Measurements from ENCODE around the gene GATB. TPM values are rescaled to one million over a fixed set of nuclear protein-coding genes. Genes with fewer than 3 reads are reported as not detected.

Gene GATB
- polyA plus RNA-seq, 1 donor (not counting 4 experiments of a cell fraction or from before 2014, with no cell fraction given): 31.0 TPM

DNA sequence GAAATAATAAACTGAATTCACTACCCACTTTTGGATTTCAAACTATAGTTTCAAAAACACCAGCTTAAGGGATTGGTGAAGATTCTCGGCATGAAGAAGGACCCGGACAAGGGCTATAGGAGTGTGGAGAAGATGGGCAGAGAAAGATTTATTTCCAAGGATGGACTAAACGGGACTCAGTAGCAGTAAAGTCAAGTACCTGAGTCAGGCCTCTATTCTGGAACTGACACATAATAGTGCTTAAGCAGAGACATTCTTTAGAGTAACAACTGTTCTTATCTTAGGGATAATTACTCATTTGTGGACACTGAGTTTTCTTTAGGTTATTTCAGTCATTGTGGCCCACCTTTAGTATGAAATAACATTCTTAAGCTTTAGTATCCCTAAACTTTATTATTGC lies 134.6 kb downstream of the GATB start:
- Histone ChIP-seq H2AFZ (ENCODE audit: control insufficient read depth, low read length) (no peak overlapping the region), H3K36me3 (ENCODE audit: control insufficient read depth in 2 of 2, extremely low read depth in 1 of 2, insufficient read depth in 2 of 2, low read length in 2 of 2) (peaks cover 0 to 5% of the 10 kb centered on the region in 2 experiments), H3K9me1 (ENCODE audit: control insufficient read depth, extremely low read depth, insufficient read depth, low read length) (no peaks in the 10 kb centered on the region), H3K4me3 (ENCODE audit: control insufficient read depth in 2 of 3, extremely low read depth in 1 of 3, insufficient read depth in 2 of 3, low read depth in 1 of 3, low read length in 3 of 3) (no peak overlapping the region), H3K4me1 (ENCODE audit: control insufficient read depth, extremely low read depth, insufficient read depth, low read length) (peaks cover 8% of the 10 kb centered on the region), H3K27ac (ENCODE audit: control insufficient read depth, insufficient read depth, low read length) (no peak overlapping the region), H3K79me2 (ENCODE audit: control insufficient read depth, insufficient read depth, low read length) (no peaks in the 10 kb centered on the region), H3K4me2 (ENCODE audit: control insufficient read depth, extremely low read depth, insufficient read depth, low read depth, low read length) (no peak overlapping the region), H4K20me1 (ENCODE audit: control insufficient read depth, extremely low read depth, insufficient read depth, low read length) (no peaks in the 10 kb centered on the region), H3K9ac (ENCODE audit: control insufficient read depth, extremely low read depth, insufficient read depth, low read length) (no peak overlapping the region), H3K27me3 (ENCODE audit: control insufficient read depth, extremely low read depth, insufficient read depth, low read length) (no peaks in the 10 kb centered on the region), H3K9me3 (ENCODE audit: control insufficient read depth, low read depth, low read length) (no peaks in the 10 kb centered on the region)
- dilution Hi-C loops (cut with MboI; ENCODE audit: extremely low pct_ligation_motif_present, low sequenced_read_pairs): no loop called here
- no peak for FAIRE-seq
- TF ChIP-seq, protein P1, sequence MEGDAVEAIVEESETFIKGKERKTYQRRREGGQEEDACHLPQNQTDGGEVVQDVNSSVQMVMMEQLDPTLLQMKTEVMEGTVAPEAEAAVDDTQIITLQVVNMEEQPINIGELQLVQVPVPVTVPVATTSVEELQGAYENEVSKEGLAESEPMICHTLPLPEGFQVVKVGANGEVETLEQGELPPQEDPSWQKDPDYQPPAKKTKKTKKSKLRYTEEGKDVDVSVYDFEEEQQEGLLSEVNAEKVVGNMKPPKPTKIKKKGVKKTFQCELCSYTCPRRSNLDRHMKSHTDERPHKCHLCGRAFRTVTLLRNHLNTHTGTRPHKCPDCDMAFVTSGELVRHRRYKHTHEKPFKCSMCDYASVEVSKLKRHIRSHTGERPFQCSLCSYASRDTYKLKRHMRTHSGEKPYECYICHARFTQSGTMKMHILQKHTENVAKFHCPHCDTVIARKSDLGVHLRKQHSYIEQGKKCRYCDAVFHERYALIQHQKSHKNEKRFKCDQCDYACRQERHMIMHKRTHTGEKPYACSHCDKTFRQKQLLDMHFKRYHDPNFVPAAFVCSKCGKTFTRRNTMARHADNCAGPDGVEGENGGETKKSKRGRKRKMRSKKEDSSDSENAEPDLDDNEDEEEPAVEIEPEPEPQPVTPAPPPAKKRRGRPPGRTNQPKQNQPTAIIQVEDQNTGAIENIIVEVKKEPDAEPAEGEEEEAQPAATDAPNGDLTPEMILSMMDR (optimal IDR thresholded peaks at IDR 0.05 in 1 of 3, IDR thresholded peaks at IDR 0.05 in 1 of 3, conservative IDR thresholded peaks at IDR 0.05 in 1 of 3; ENCODE audit: extremely low read depth in 1 of 3, insufficient read depth in 2 of 3, low read length in 3 of 3): no peak
- TF ChIP-seq EZH2 (IDR thresholded peaks at IDR 0.05; ENCODE audit: low read length): no peak
- DNase-seq (ENCODE audit: low read depth, low spot score): no peak

DNA sequence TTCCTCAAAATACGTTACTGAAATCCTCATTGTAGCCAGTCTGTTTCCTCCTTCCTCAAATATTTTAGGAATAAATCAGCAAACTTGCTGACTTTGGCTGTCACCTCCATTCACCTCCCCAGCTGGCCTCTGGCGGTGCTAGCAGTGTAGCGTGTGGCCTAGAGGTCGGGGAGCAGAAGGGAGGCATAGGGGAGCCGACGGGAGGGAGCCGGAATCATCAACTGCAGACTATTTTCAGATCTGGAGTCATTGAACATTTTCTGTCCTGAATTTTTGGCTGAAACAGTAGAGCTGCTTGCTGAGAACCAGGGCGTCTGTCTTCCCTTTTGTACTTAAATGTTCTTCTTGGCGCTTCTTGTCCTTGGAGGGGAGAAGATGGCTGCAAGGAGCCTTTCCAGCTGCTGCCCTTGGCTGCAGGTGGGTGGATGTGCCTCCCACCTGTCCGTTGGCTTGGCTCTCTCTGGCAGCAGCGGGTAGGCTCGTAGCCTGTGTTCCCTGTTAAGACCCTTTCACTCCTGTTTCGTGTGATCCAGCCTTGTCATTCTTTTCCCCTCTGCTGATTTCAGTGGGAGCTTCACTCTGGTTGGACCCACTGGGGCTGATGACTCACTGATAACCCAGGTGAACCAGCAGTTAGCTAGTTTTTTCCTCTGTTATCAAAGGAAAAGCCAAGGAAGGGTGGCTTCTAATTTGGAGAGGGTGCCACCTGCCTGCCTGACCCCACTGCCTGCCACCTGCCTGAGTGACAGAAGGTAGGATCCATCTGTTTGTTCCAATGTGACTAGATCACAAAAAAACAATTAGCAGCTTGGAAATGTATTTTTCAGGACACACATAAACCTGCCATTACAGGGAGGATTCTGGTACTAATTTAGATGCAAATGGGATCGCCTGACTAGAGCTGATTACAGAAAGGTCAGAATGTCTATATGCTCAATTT lies 135.9 kb downstream of the GATB start:
- H3K9me3 ChIP-seq (ENCODE audit: control insufficient read depth, low read depth, low read length): no peaks in the 10 kb centered on the region
- FAIRE-seq: no peak
- no peaks in the 10 kb centered on the region for H4K20me1 ChIP-seq (ENCODE audit: control insufficient read depth, extremely low read depth, insufficient read depth, low read length)
- H3K27ac ChIP-seq (ENCODE audit: control insufficient read depth, insufficient read depth, low read length): no peak overlapping the region
- H3K4me1 ChIP-seq (ENCODE audit: control insufficient read depth, extremely low read depth, insufficient read depth, low read length): peaks cover 8% of the 10 kb centered on the region
- no peak for TF ChIP-seq EZH2 (IDR thresholded peaks at IDR 0.05; ENCODE audit: low read length)
- TF ChIP-seq, protein P1 (optimal IDR thresholded peaks at IDR 0.05 in 1 of 3, IDR thresholded peaks at IDR 0.05 in 1 of 3, conservative IDR thresholded peaks at IDR 0.05 in 1 of 3; ENCODE audit: extremely low read depth in 1 of 3, insufficient read depth in 2 of 3, low read length in 3 of 3): no peak
- H3K4me3 ChIP-seq (ENCODE audit: control insufficient read depth in 2 of 3, extremely low read depth in 1 of 3, insufficient read depth in 2 of 3, low read depth in 1 of 3, low read length in 3 of 3): no peak overlapping the region
- H3K4me2 ChIP-seq (ENCODE audit: control insufficient read depth, extremely low read depth, insufficient read depth, low read depth, low read length): no peak overlapping the region
- dilution Hi-C loops (cut with MboI; ENCODE audit: extremely low pct_ligation_motif_present, low sequenced_read_pairs): no loop called here
- no peak overlapping the region for H3K9ac ChIP-seq (ENCODE audit: control insufficient read depth, extremely low read depth, insufficient read depth, low read length)
- H2AFZ ChIP-seq (ENCODE audit: control insufficient read depth, low read length): no peak overlapping the region
- H3K9me1 ChIP-seq (ENCODE audit: control insufficient read depth, extremely low read depth, insufficient read depth, low read length): no peaks in the 10 kb centered on the region
- no peak for DNase-seq (ENCODE audit: low read depth, low spot score)
- peaks cover 0 to 5% of the 10 kb centered on the region in 2 experiments for H3K36me3 ChIP-seq (ENCODE audit: control insufficient read depth in 2 of 2, extremely low read depth in 1 of 2, insufficient read depth in 2 of 2, low read length in 2 of 2)
- H3K79me2 ChIP-seq (ENCODE audit: control insufficient read depth, insufficient read depth, low read length): no peaks in the 10 kb centered on the region
- H3K27me3 ChIP-seq (ENCODE audit: control insufficient read depth, extremely low read depth, insufficient read depth, low read length): no peaks in the 10 kb centered on the region

All from keratinocyte (primary cell).